HG03442 (cell line): ENCODE results near the gene NABP2.
A peak's percentile ranks its signal among the peaks of the same experiment; 100 is the strongest.
"Not testable (repeated sequence)": the region's sequence is repeated elsewhere in the genome, so short reads cannot be mapped to it uniquely, and the experiment has no call there.

Source experiments
- ATAC-seq: cut with Tn5 transposase; IDR thresholded peaks from one replicate; pipeline ENCODE4 v1.9.1; 2021; ENCODE audit warnings: mild to moderate bottlenecking, moderate library complexity; ENCODE audit not compliant: unreplicated experiment

Gene NABP2

DNA sequence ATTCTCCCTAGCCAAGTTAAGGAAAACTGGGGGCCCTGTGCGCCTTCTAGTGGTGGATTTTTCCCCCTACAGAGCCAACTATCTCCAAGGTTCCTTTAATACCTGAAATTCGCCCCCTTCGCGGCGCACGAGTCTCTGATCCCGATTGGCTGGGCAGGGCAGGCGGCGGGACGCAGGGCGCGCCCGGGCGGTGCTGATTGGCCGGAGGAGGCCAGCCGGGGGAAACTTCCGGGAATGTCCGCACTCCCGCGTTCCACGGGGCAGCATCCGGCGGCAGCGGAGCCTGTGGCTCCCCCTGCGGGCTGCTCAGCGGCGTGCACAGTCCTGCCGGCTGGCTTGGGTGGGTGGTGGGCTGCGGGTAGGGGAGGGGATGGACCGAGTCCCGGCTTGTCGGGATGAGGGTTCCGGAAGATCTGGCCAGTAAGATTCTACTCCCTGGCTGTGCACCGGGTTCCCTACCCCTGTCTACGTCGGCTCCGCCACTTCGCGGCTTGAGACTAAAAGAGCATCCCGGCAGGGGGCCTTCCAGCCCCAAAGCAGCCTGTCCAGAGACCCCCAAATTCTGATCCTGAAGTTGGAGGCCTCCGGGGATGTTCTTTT, at the start of gene NABP2:
NABP2 (plus strand) TSS at position 241 of the 600 bp plus-strand sequence. CDS start 515 bp downstream, outside the sequence.
- peak; percentile 70 for ATAC-seq

DNA sequence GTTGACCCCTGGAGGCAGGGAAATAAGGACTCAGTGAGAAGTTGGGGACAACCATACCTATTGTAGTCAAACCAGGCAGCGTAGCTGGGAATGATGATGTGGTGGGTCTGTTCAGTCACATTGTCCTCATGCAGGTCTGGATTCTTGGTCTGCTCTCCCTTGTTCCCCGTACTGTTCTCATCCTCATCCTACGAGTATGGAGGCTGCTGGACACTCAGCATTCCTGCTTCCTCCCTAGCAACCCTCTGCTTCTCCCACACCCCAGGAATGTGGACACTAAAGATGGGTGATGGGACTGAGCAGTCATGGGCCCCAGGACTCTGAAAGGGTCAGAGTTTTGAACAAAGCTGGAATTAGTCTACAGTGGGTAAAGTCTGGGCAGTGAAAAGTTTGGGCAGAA, 45.8 kb upstream of the NABP2 start:
- no peak for ATAC-seq

- ATAC-seq, result no peak
Measured at GRCh38 chr12:56186957-56187356, 37.2 kb upstream of the NABP2 start.

- ATAC-seq, result no peak
Measured at GRCh38 chr12:56188131-56188777, 35.9 kb upstream of the NABP2 start.

- ATAC-seq, result no peak
Measured at GRCh38 chr12:56188778-56189098, 35.4 kb upstream of the NABP2 start.

GRCh38 chr12:56189099-56189917, 34.8 kb upstream of the NABP2 start, which contains the start of gene SMARCC2:
Gene SMARCC2, minus strand, starts transcription at chr12:56189483. Its CDS starts 22 bp downstream, at chr12:56189461.
- peak; percentile 73 for ATAC-seq

DNA sequence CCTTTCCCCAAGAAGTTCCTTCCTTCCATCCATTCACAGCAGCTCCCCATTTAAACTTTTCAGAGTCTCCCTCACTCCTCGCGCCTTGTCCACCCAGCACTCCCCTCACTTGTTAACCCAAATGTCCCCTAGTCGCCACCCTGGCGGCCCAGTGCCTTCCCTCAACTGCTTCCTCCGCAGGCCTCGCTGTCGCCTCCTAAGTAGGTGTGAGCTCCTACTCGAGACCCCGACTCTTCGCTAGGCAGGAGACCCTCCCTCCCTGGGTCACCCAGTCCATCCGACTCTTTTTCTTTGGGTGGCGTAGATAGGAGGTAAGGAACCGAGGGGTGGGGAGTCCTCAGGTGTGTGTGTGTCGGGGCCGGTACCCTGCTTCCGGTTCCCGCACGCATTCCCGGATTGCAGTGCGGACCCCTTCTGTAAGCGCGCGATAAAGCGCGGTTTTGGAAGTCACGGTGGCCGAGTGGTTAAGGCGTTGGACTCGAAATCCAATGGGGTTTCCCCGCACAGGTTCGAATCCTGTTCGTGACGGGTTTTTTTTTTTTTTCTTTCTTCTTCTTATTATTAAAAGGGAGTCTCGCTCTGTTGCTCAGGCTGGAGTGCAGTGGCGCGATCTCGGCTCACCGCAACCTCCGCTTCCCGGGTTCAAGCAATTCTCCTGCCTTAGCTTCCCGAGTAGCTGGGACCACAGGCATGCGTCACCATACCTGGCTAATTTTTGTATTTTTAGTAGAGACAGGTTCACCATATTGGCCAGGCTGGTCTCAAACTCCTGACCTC, 34.0 kb upstream of the NABP2 start:
- ATAC-seq, result peak; percentile 30

DNA sequence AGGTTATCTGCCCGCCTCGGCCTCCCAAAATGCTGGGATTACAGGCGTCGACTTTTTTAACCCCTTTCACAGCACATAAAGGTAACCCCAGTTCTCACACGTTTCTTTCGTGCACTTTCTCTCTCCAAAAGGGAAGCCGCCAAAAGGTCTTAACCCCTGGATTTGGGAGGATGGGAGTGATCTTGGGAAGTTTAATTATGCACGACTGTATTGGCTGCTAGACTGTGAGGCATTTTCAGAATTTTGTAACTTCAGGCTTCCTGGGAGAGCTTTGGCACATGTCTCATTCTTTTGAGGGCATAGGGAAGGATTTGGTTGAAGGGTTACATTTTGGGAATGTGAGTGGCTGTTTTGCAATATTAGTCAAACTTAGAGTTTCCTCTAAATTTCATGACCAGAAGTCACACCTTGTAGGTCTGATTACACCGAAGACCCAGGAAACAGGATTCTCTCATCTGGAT, 33.4 kb upstream of the NABP2 start:
- ATAC-seq, result no peak

DNA sequence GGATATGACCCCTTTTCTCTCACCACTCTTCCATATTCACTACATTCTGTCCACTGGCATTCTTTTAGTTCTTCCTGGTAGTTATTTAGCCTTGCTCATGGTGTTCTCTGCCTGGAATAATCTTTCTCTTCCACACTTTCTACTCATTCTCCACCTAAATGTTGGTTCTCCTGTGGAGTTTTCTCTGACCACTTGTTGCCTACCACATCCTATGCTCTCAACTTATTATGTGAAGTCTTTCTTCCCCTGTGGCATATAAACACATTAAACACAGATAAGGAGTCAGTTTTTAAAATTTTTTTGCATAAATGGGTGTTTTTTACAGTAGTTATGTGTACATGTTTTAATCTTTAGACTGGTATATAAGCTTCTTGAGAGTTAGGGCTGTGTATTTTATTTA, 31.6 kb upstream of the NABP2 start:
- ATAC-seq, result no peak

DNA sequence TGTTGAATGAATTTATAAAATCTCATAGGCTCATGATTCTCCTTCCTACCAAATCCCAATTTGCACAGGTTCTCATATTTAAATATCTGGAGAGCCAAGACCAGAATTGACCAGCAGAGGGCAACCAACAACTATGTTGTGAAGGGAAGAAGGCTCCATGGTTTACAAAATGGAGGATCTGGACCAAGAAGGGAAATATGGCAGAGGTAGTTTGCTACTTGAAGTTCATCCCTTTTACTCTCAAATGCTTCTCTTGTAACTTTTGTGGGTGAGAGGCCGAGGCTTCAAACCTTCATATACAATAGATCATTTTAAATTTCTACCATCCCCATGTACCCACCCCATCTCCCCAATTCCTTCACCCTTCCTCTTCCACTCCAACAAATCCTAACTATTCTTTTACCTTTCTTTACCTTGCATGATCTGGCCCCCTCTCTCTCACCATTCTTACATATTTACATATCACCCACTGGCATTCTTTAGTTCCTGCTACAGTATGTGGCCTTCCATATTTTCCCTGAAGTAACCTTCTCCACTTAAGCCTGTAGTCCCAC, 31.0 kb upstream of the NABP2 start:
- ATAC-seq, result no peak

DNA sequence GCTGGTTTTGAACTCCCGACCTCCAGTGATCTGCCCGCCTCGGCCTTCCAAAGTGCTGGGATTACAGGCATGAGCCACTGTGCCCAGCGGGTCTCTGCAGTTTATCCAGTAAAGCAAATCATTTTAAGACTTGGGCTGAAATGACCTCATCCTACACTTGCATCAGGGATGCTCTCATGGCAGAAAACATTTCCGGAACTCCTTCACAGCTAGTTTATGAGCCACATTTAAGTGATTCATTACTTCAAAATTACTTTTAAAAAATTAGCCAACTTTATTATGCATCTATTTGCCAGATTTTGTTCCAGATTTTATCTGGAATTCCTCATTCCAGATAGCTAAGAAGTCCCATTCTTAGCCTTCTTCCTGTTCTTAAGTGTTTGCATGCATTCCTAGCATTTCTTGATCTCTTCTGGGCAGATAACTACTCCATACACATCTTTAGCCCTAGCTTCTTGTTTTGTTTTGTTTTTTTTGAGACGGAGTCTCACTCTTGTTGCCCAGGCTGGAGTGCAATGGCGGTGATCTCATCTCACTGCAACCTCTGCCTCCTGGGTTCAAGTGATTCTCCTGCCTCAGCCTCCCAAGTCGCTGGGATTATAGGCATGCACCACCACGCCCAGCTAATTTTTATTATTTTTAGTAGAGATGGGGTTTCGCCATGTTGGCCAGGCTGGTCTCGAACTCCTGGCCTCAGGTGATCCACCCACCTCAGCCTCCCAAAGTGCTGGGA, 27.2 kb upstream of the NABP2 start:
- not testable (repeated sequence) for ATAC-seq

GRCh38 chr12:56197921-56198635, 26.1 kb upstream of the NABP2 start:
- no peak for ATAC-seq

DNA sequence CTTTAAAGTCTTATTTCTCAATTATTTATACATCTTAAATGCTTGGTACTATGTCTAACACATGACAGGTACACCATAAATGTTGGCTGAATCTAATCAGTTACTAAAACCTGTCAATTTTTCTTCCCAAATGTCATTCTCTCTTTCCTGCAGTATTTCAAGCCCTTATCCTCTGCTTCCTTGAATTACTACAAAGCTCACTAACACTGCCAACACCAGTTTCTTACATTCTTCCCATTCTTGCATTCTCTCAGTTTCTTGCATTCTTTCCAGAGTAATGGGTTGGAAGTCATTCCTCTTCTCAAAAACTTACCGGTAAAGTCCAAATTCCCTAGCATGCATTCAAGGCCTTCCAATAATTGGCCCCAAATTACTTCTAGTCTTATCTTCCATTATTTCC, 25.3 kb upstream of the NABP2 start:
- ATAC-seq, result no peak

DNA sequence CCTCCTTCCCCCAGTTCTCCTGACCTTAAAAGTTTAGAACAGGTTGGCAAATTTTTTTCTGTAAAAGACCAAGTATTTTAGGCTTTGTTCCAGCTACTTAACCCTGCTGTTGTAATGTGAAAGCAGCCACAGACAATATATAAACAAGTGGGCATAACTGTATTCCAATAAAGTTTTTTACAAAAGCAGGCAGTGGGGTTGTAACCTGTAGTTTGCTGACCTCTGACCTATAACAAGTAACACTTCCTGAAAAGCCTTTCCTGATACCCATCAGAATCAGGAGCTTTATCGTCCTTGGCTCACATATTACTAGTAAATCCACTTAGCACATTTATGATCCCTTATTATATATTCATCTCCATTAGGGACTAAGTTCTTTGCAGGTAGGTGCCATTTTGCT, 21.8 kb upstream of the NABP2 start:
- ATAC-seq, result no peak

- ATAC-seq, result no peak
Measured at GRCh38 chr12:56202838-56203237, 21.3 kb upstream of the NABP2 start.

GRCh38 chr12:56204275-56204674, 19.9 kb upstream of the NABP2 start:
- no peak for ATAC-seq

DNA sequence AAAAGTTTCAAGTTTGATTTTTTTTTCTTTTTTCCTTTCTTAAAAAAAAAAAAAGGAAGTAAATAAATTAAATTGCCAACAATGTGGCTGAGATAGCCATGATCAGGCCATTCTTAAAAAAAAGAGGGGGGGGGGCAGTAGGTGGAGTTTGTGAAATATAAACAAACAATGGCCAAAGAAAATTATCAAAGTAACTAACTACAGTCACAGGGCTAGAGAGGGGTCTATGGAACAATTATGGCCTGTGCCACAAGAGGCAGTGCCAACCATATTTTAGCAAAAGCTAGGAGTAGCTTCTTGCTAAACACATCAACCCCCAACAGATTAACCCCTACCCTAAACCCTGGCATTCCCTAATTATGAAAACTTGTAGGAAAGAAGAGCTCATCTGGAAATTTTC, 18.7 kb upstream of the NABP2 start:
- ATAC-seq, result no peak

- ATAC-seq, result no peak
Measured at GRCh38 chr12:56206452-56207166, 17.5 kb upstream of the NABP2 start.

DNA sequence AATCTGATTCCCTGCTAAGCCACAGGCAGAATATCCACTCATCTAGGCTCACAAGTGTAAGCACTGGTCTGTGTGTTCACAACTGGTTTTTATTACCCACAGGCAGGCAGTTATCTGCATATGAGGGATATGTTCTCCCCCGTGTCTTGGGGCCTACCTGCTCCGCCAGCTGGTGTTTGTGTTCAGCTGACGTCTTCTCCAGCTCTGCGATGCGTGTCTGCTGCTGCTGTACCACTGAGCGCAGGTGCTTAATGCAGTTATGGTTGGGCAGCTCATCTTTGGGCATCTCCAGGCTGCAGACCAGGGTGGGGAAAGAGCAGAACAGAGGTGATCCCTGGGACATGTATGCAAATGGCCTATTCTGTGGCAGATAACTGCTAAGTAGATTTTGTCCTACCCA, 16.1 kb upstream of the NABP2 start:
- no peak for ATAC-seq
